Measurements from ENCODE around the gene SCNN1G.

Gene SCNN1G

DNA sequence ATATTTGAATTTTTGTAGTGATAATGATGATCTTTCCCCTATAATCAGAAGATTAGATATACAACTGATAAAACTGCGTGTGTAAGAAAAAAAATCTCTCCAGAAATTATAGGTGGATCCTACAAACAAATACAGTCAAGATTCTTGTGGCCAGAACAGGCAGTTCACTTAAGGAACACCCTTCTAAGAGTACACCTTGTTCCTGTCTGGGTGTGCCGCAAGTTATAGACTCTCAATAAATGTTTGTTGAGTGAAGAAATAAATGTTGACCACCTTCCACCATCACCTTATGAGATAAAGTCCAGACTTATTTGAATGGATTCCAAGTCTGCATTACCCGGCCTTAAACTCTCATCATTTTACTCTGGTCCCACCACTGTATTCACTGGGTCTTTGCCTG lies 73.9 kb downstream of the SCNN1G start:
- no peak for TF ChIP-seq CTCF (IDR thresholded peaks at IDR 0.05; ENCODE audit: low read depth, low read length)
- no peak overlapping the region for H3K4me3 ChIP-seq (ENCODE audit: low read depth, low read length)

- no peak overlapping the region for H3K4me3 ChIP-seq (ENCODE audit: low read depth, low read length)
- TF ChIP-seq CTCF (IDR thresholded peaks at IDR 0.05; ENCODE audit: low read depth, low read length): no peak
These were observed 75.1 kb downstream of the SCNN1G start for GRCh38 chr16:23257682-23258081.

DNA sequence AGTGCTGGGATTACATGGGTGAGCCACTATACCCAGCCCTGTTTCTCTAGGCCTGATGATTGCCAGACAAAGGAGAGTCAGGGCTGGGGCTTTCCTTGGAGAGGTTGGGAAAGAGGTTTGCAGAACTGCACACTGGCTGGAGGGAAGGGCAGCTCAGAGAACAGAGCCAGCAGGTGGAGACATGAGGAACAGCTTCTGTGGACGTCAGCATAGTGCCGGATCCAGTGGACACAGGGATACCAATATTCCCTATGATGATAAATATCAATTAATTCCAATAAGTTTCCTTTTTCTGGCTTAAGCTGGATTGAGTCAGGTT lies 76.3 kb downstream of the SCNN1G start:
- TF ChIP-seq CTCF (IDR thresholded peaks at IDR 0.05; ENCODE audit: low read depth, low read length): no peak
- H3K4me3 ChIP-seq (ENCODE audit: low read depth, low read length): no peak overlapping the region

Data from WI38 (cell line).